Activated naive CD4-positive, alpha-beta T cell (primary cell): ENCODE results near the gene NFIB.

Source experiments
- DNase-seq, 4 experiments: peaks; one replicate each; lab custom pipeline; 2025; lab: John Stamatoyannopoulos, UW

NFIB gene

GRCh38 chr9:14188538-14188937, 125.4 kb downstream of the NFIB start:
- DNase-seq, result no peak

GRCh38 chr9:14188011-14188410, 125.9 kb downstream of the NFIB start:
- no peak for DNase-seq

- no peak for DNase-seq
These were observed 127.8 kb downstream of the NFIB start for GRCh38 chr9:14186096-14186495.

GRCh38 chr9:14185016-14185415, 128.9 kb downstream of the NFIB start:
- no peak for DNase-seq

GRCh38 chr9:14183001-14183400, 130.9 kb downstream of the NFIB start:
- no peak for DNase-seq

- no peak for DNase-seq
These were observed 132.9 kb downstream of the NFIB start for GRCh38 chr9:14180960-14181537.

- no peak for DNase-seq
These were observed 133.6 kb downstream of the NFIB start for GRCh38 chr9:14180093-14180959.

- no peak for DNase-seq
These were observed 134.5 kb downstream of the NFIB start for GRCh38 chr9:14179449-14179848.

GRCh38 chr9:14175778-14176177, 138.2 kb downstream of the NFIB start:
- DNase-seq, result no peak

- DNase-seq, result no peak
These were observed 140.2 kb downstream of the NFIB start for GRCh38 chr9:14173713-14174112.

GRCh38 chr9:14170973-14171596, 142.9 kb downstream of the NFIB start:
- no peak for DNase-seq

GRCh38 chr9:14170392-14170931, 143.5 kb downstream of the NFIB start:
- DNase-seq, result no peak

GRCh38 chr9:14168381-14168780, 145.6 kb downstream of the NFIB start:
- DNase-seq, result no peak

GRCh38 chr9:14165376-14166035, 148.4 kb downstream of the NFIB start:
- DNase-seq, result no peak

- no peak for DNase-seq
These were observed 149.0 kb downstream of the NFIB start for GRCh38 chr9:14164908-14165307.

GRCh38 chr9:14159440-14160216, 154.3 kb downstream of the NFIB start:
- no peak for DNase-seq

GRCh38 chr9:14158916-14159315, 155.0 kb downstream of the NFIB start:
- no peak for DNase-seq

GRCh38 chr9:14158136-14158813, 155.7 kb downstream of the NFIB start:
- no peak for DNase-seq

- DNase-seq, result no peak
These were observed 156.8 kb downstream of the NFIB start for GRCh38 chr9:14157191-14157590.

GRCh38 chr9:14156046-14156445, 157.9 kb downstream of the NFIB start:
- no peak for DNase-seq

GRCh38 chr9:14155237-14155636, 158.7 kb downstream of the NFIB start:
- no peak for DNase-seq
